Spleen (tissue), 7 donors: ENCODE measurements around the gene CNTNAP3.
"Not testable (repeated sequence)": the region's sequence is repeated elsewhere in the genome, so short reads cannot be mapped to it uniquely, and the experiment has no call there.

Experiments used
- POLR2AphosphoS5 ChIP-seq, 3 donors: sonication (generic); formaldehyde crosslinking; IDR thresholded peaks; one replicate each; pipeline ENCODE4 v1.5.1; 2017; ENCODE audit warnings: antibody characterized with exemption in 3 of 3
- TF ChIP-seq, protein P1 (sequence below), 11 experiments: fragments of 200-600 bp in 7 of 11; fragments of 450-650 bp in 4 of 11; sonication (generic) in 4 of 11; IDR thresholded peaks in 8 of 11; conservative IDR thresholded peaks in 3 of 11; 1 replicate in 7 of 11; 2 replicates in 4 of 11; pipeline versions ENCODE4 v1.4.0 to v1.8.0; 2016 to 2021; ENCODE audit warnings: antibody characterized with exemption in 11 of 11, inconsistent platforms in 4 of 11, mild to moderate bottlenecking in 1 of 11
- donor health status: DM: no; HTN: no; CAD: no; lungs with moderate emphysema.
- donor health status: DM: no; HTN: no; CAD: no.
- donor health status: DM: no; HTN: no; CAD: no.

- TF ChIP-seq, protein P1, sequence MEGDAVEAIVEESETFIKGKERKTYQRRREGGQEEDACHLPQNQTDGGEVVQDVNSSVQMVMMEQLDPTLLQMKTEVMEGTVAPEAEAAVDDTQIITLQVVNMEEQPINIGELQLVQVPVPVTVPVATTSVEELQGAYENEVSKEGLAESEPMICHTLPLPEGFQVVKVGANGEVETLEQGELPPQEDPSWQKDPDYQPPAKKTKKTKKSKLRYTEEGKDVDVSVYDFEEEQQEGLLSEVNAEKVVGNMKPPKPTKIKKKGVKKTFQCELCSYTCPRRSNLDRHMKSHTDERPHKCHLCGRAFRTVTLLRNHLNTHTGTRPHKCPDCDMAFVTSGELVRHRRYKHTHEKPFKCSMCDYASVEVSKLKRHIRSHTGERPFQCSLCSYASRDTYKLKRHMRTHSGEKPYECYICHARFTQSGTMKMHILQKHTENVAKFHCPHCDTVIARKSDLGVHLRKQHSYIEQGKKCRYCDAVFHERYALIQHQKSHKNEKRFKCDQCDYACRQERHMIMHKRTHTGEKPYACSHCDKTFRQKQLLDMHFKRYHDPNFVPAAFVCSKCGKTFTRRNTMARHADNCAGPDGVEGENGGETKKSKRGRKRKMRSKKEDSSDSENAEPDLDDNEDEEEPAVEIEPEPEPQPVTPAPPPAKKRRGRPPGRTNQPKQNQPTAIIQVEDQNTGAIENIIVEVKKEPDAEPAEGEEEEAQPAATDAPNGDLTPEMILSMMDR (IDR thresholded peaks at IDR 0.05 in 8 of 11, conservative IDR thresholded peaks at IDR 0.05 in 3 of 11) = not testable (repeated sequence)
- not testable (repeated sequence) for TF ChIP-seq POLR2AphosphoS5 (IDR thresholded peaks at IDR 0.05)
Observed at GRCh38 chr9:39279995-39280394, 8.0 kb downstream of the CNTNAP3 start.
